SK-N-SH (cell line): ENCODE measurements around the gene PPRC1.

Experiments
- ELF1 ChIP-seq: IDR thresholded peaks from 2 replicates; pipeline ENCODE4 v1.4.0; 2012
- EP300 ChIP-seq, 2 experiments: IDR thresholded peaks; 2 replicates each; pipeline versions ENCODE4 v1.4.0 to v1.6.1; 2012; ENCODE audit warnings: borderline replicate concordance in 1 of 2, low read depth in 1 of 2, low read length in 1 of 2
- FOXJ3 ChIP-seq: sonication (generic); formaldehyde crosslinking; IDR thresholded peaks from 2 replicates; pipeline ENCODE4 v1.5.1; 2020; ENCODE audit warnings: mild to moderate bottlenecking, missing genetic modification reagents
- FOXM1 ChIP-seq: IDR thresholded peaks from 2 replicates; pipeline ENCODE4 v1.4.0; 2012; ENCODE audit warnings: low read depth, mild to moderate bottlenecking
- GABPA ChIP-seq: IDR thresholded peaks from 2 replicates; pipeline ENCODE4 v1.4.0; 2012; ENCODE audit warnings: low read depth, mild to moderate bottlenecking
- MEF2A ChIP-seq: IDR thresholded peaks from 2 replicates; pipeline ENCODE4 v1.4.0; 2012; ENCODE audit warnings: low read depth, borderline replicate concordance
- POLR2AphosphoS5 ChIP-seq: IDR thresholded peaks from 2 replicates; pipeline ENCODE4 v1.6.1; 2012; ENCODE audit warnings: low read depth, low read length
- RAD21 ChIP-seq: IDR thresholded peaks from 2 replicates; pipeline ENCODE4 v1.6.1; 2012; ENCODE audit warnings: mild to moderate bottlenecking, low read length
- TAF1 ChIP-seq: IDR thresholded peaks from 2 replicates; pipeline ENCODE4 v1.6.1; 2012; ENCODE audit warnings: low read depth, mild to moderate bottlenecking, low read length, moderate library complexity, borderline replicate concordance
- YY1 ChIP-seq: IDR thresholded peaks from 2 replicates; pipeline ENCODE4 v1.4.0; 2012; ENCODE audit warnings: low read depth, mild to moderate bottlenecking
- TF ChIP-seq, protein P1 (sequence below): fragments of 200-600 bp; sonication (generic); IDR thresholded peaks from 2 replicates; pipeline ENCODE4 v1.6.1; 2017; ENCODE audit warnings: antibody characterized with exemption, mild to moderate bottlenecking, moderate library complexity
- TF ChIP-seq, protein P2 (sequence below): IDR thresholded peaks from 2 replicates; pipeline ENCODE4 v1.4.0; 2012; ENCODE audit warnings: low read depth
- TF ChIP-seq, protein P3 (sequence below): IDR thresholded peaks from 2 replicates; pipeline ENCODE4 v1.4.0; 2012; ENCODE audit warnings: low read depth, borderline replicate concordance
- TF ChIP-seq, protein P4 (sequence below): IDR thresholded peaks from 2 replicates; pipeline ENCODE4 v1.6.1; 2012; ENCODE audit warnings: mild to moderate bottlenecking, low read depth, low read length, moderate library complexity

DNA sequence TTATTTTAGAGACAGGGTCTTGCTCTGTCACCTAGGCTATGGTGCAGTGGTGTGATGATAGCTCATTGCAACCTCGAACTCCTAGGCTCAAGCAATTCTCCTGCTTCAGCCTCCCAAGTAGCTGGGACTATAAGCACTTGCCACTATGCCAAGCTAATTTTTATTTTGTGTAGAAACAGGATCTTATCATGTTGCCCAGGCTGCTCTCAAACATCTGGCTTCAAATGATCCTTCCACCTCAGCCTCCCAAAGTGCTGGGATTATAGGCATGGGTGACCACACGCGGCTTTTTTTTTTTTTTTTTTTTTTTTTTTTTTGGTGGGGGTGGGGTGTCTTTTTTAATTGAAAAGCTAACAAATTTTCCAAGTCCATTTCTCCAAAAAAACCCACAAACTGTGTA is 49.3 kb upstream of the PPRC1 start:
- TF ChIP-seq TAF1 (no peak), EP300 (IDR thresholded peaks at IDR 0.05; ENCODE audit: borderline replicate concordance in 1 of 2, low read depth in 1 of 2, low read length in 1 of 2) (no peak), FOXJ3 (CRISPR knock-in tag) (no peak), GABPA (no peak), FOXM1 (no peak), MEF2A (no peak), RAD21 (no peak), YY1 (no peak), ELF1 (no peak), POLR2AphosphoS5 (no peak)
- TF ChIP-seq, protein P1, sequence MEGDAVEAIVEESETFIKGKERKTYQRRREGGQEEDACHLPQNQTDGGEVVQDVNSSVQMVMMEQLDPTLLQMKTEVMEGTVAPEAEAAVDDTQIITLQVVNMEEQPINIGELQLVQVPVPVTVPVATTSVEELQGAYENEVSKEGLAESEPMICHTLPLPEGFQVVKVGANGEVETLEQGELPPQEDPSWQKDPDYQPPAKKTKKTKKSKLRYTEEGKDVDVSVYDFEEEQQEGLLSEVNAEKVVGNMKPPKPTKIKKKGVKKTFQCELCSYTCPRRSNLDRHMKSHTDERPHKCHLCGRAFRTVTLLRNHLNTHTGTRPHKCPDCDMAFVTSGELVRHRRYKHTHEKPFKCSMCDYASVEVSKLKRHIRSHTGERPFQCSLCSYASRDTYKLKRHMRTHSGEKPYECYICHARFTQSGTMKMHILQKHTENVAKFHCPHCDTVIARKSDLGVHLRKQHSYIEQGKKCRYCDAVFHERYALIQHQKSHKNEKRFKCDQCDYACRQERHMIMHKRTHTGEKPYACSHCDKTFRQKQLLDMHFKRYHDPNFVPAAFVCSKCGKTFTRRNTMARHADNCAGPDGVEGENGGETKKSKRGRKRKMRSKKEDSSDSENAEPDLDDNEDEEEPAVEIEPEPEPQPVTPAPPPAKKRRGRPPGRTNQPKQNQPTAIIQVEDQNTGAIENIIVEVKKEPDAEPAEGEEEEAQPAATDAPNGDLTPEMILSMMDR, result no peak
- TF ChIP-seq, protein P2, sequence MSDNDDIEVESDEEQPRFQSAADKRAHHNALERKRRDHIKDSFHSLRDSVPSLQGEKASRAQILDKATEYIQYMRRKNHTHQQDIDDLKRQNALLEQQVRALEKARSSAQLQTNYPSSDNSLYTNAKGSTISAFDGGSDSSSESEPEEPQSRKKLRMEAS, result no peak
- TF ChIP-seq, protein P3, sequence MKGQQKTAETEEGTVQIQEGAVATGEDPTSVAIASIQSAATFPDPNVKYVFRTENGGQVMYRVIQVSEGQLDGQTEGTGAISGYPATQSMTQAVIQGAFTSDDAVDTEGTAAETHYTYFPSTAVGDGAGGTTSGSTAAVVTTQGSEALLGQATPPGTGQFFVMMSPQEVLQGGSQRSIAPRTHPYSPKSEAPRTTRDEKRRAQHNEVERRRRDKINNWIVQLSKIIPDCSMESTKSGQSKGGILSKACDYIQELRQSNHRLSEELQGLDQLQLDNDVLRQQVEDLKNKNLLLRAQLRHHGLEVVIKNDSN, result no peak
- TF ChIP-seq, protein P4, sequence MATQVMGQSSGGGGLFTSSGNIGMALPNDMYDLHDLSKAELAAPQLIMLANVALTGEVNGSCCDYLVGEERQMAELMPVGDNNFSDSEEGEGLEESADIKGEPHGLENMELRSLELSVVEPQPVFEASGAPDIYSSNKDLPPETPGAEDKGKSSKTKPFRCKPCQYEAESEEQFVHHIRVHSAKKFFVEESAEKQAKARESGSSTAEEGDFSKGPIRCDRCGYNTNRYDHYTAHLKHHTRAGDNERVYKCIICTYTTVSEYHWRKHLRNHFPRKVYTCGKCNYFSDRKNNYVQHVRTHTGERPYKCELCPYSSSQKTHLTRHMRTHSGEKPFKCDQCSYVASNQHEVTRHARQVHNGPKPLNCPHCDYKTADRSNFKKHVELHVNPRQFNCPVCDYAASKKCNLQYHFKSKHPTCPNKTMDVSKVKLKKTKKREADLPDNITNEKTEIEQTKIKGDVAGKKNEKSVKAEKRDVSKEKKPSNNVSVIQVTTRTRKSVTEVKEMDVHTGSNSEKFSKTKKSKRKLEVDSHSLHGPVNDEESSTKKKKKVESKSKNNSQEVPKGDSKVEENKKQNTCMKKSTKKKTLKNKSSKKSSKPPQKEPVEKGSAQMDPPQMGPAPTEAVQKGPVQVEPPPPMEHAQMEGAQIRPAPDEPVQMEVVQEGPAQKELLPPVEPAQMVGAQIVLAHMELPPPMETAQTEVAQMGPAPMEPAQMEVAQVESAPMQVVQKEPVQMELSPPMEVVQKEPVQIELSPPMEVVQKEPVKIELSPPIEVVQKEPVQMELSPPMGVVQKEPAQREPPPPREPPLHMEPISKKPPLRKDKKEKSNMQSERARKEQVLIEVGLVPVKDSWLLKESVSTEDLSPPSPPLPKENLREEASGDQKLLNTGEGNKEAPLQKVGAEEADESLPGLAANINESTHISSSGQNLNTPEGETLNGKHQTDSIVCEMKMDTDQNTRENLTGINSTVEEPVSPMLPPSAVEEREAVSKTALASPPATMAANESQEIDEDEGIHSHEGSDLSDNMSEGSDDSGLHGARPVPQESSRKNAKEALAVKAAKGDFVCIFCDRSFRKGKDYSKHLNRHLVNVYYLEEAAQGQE, result no peak
